KBM-7 (cell line): Measurements from ENCODE around the gene TBC1D12.
"Not testable (repeated sequence)": the region's sequence is repeated elsewhere in the genome, so short reads cannot be mapped to it uniquely, and the experiment has no call there.

Source experiments
- DNase-seq: peaks from one replicate; pipeline ENCODE4 v3.0.0-alpha.2; 2015
- in situ Hi-C: fragments of 300-500 bp; cut with MboI; formaldehyde crosslinking; loops from 2 replicates; pipeline ENCODE4 v1.14.3; 2020; ENCODE audit warnings: low sequenced_read_pairs, low pct_unique_long_range_greater_than_20kb, mixed read lengths

The TBC1D12 gene

DNA sequence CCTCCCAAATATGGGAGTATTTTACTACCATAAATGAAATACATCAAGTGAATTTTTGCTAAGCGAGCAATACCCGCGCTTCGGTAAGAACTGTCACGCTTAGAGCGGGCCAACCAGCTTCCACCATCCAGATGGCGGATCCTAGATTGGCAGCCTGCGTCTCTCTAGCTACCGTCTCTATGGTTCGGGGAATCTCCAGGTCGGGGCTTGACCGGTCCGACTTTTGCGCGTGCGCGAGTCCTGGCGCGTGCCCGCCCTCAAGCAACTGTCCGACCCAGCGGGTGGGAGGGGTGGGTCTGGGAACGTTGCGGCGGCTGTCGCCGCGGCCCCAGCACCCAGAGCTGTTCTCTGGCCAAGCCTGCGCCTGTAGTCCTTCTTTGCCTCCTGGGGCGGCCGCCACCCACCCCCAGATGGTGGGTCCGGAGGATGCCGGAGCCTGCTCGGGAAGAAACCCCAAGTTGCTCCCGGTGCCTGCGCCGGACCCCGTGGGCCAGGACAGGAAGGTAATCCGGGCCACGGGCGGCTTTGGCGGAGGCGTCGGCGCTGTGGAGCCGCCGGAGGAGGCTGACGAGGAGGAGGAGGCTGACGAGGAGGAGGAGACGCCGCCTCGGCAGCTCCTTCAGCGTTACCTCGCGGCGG is at the start of gene TBC1D12:
TBC1D12 (plus strand) TSS at position 338 of the 639 bp plus-strand sequence; CDS start at position 411, 73 bp downstream.
- in situ Hi-C loops, result no loop called here
- DNase-seq, result peak; percentile 51

DNA sequence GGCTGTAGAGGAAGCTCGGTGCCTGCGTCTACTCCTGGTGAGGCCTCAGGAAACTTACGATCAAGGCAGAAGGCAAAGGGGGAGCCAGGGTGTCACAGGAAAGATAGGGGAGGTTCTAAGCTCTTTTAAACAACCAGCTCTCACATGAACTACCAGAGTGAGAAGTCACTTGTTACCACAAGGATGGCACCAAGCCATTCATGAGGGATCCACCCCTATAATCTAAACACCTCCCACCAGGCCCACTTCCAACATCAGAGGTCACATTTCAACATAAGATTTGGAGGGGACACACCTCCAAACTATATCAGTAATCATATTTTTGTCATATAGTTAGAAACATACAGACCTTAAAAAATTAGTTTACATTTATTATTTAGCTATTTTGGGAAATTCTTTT is 49.0 kb upstream of the TBC1D12 start:
- in situ Hi-C loops, result no loop called here
- DNase-seq, result no peak

DNA sequence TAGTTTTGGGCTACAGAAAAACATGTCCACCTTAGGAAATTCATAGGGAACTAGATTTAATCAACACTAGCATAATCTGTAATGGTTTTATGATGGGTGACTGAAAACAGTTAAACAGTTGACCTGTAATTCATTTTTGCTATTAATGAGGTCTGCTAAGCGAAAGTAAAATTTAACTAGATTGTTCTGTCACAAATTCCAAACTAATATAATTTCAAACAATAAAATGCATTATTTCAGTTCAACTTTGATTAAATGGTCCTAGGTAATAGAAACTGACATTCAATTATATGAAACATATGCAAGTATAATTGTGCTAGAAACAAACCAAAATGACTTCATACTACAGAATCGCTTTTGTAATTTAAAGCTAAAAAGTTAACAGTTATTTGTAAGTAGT is 46.5 kb upstream of the TBC1D12 start:
- no peak for DNase-seq

DNA sequence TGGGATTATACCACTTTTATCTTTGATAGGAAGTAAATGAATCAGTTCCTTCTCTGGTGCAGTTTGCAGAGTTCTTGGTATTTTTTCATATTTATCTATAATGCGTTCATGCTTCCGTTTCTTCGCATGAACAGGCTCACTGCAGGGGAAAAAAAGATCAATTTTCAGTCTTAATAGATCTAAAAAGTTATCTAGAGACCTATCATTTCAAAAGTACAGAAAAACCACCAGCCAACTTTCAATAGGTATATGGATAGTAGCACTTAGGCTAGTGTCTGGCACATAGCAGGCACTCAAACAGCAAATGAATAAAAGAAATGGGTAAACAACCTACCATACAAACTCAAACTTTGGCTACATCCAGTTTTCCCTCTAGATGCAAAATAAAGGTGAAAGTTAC is 45.1 kb upstream of the TBC1D12 start:
- in situ Hi-C loops, result no loop called here
- DNase-seq, result no peak

More for the DNA sequence above, 46.5 kb upstream of the TBC1D12 start:
- in situ Hi-C loops, result no loop called here

DNA sequence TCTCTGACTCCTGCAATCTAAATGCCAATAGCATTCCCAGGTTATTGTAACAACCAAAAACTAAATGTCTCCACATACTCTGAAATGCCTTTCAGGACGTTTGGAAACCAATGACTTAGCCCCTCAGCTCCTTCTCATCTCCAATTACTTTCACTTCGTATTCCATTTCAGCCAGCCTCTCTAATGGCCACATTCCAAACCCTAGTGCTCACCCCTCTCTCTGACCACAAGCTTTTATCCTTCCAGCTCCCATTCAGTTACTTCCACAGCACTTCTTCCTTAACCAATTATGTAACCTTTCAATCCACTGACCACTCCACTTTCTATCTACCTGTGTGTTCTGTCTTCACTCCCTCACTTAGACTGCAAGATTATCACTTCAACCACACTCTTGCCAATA is 43.9 kb upstream of the TBC1D12 start:
- no peak for DNase-seq

DNA sequence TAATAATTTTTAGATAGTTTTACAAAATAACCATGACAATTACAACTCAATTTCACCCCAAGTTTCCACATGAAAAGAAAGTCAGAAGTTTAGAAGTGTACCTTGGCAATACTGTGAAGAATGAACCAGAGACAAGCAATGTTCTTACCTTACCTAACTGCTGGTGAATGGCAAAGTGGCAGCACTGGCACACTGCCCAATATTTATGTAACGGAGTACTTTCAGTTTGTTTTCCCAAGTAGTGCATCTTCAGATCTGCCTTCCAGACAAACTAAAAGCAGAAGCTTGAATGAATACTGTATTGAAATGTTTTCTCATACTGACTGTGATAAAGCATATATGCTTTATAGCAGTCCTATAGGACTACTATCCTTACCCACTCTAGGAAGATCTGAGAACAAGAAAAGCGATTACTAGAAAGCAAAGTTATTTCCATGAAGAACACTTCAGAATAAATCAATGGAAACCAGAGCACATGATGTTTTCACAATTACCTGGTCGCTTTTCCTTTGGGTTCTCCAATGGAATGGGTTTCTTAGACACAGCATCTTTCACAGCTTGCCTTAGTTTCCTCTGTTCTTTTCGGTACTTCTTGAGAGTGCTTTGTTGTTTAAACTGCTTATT is 41.1 kb upstream of the TBC1D12 start:
- DNase-seq, result peak; percentile 24
- in situ Hi-C loops, result no loop called here

More for the DNA sequence above, 43.9 kb upstream of the TBC1D12 start:
- in situ Hi-C loops, result no loop called here

DNA sequence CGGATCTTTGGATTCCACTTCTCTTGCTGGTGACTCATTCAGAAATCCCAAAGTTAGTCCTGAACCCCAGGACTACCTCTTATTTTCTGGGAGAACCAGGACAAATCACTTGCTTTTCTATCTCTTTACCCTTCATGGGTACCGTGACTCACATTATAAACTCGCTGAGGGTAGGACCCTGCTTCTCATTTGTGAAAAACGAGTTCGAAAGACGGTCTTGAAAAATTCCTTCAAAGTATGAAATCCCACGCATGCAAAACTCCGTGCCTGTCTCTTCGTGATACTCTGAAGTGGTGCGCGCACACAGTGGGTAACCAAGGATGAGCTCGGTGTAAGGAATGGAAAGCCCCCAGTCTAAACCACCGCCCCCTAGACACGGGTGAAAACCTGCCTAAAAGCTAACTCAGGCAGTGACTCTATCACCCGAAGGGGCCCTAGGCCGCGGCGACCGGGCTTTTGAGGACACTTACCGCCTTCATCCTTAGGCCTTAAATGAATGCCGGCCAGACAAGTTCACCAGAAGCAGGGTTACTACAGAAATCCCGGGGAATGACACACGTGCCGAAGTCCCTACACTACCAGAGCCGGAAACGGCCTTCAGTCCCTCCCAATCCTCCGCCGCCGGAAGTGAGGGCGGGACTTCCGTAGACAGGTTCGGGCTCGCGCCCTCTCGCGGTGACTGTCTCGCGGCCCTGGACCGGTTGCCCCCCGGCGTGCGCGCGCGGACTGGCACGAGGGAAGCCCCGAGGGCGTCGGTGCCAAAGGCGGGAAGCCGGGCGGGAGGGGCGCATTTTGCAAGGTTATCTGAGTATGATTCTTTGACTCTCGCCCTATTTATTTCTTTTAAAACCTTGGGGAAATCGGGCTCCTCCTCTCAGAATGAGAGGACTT is 39.7 kb upstream of the TBC1D12 start, which contains the start of gene NOC3L:
NOC3L (minus strand) TSS at position 580 of the 891 bp plus-strand sequence; CDS start at position 479, 101 bp downstream.
- in situ Hi-C loops, result no loop called here
- peak; percentile 94 for DNase-seq

DNA sequence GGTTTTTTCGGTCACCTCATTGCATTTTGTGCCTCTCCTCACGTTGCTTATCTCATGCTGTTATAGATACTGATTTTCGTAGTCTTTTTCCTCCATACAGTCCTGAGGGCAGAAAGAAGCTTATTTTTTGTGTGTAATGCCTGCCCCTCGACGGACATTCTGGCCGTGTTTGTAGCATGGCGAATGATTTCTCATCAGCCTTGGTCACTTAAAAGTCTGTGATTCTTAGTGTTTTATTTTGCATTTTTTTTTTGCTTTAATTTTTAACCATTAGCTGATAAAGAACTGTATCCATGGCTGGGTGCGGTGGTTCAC is 39.1 kb upstream of the TBC1D12 start:
- in situ Hi-C loops, result no loop called here
- DNase-seq, result no peak

DNA sequence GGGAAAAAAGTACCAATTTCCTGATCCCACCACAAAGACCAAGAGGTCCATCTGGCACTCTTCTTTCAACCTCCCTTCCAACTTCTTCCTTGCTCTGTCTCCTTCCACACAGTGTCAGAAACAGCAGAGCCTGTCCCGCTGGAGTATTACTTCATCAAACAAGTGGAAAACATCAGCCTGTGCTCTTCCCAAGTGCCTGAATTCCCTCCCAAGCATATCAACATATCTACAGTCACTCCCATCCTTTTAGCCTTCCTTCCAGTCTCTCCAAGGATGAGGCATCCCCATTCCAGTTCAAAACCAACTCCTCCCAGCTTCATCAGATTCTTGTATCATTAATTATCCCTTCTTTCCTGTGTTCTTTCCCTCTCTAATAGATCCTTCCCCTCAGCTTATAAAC is 37.9 kb upstream of the TBC1D12 start:
- DNase-seq, result no peak
- in situ Hi-C loops, result no loop called here

DNA sequence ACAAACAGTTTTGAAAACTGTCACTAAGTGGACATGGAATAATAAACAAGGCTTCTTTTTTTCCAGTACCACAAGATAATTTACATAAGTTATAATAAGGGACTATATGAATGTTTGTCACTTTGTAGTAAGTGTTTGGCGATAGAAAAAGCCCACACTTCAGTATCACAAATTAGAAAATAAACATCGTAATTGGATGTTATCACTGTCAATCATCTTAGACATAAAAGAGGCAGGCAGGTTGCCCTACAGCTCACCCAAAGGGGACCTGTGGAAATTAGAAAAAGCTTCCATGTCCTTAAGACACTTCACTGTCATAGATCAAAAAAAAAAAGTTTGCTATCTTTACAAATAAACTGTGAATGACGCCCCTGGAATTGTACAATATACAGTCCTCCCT is 36.0 kb upstream of the TBC1D12 start:
- no peak for DNase-seq
- in situ Hi-C loops, result no loop called here

DNA sequence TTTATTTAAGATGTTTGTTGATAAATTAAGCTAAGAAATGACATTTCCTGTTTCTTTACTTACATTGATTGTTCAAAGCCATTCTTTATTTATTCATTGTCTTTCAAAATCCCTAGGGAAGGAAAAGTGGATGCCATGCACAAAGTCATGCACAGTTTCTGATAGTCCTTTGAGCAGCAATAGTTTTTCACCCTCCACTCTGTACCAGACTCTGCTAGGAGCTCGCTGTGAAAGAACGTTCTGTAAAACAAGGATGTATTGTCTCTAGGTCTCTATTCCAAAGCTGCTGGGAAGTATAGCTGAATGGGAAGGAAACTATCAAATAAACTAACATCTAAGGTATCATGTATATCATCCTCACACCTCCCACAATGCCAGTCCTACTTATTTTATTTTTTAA is 31.8 kb upstream of the TBC1D12 start:
- in situ Hi-C loops, result no loop called here
- DNase-seq, result no peak

DNA sequence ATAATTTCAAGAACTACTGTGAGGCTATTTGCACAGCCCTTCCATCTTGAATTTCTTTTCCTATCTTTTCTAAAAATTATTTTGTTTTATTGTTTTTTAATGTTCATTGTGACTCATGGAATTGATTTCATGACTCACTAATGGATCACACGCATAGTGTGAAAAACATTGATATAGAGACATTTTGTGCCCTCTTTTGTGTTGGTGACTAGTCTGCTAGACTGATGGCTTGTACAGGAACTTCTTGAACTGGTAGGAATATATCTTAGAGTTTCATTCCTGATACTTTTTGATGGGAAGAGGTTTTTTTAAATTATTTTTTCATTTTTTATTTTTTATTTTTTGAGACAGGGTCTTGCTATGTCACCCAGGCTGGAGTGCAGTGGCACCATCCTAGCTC is 27.0 kb upstream of the TBC1D12 start:
- DNase-seq, result no peak
- in situ Hi-C loops, result no loop called here

DNA sequence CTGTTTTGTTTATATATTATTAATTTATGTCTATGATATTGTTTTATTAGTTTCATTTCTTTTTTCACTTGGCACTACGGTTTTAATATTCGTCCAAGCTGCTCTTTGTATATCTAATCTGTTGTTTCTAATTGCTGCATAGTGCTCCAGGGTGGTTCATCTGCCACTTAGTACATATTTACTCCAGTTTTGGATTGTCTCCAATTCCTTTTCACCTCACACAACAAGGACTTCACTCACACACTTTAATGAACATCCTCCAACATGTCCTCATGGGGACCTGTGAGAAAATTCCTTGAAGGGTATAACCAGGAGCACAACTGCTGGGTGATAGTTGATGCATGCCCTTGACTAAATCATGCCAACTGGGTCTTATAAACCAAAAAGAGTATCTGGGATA is 25.5 kb upstream of the TBC1D12 start:
- no peak for DNase-seq
- in situ Hi-C loops, result no loop called here

DNA sequence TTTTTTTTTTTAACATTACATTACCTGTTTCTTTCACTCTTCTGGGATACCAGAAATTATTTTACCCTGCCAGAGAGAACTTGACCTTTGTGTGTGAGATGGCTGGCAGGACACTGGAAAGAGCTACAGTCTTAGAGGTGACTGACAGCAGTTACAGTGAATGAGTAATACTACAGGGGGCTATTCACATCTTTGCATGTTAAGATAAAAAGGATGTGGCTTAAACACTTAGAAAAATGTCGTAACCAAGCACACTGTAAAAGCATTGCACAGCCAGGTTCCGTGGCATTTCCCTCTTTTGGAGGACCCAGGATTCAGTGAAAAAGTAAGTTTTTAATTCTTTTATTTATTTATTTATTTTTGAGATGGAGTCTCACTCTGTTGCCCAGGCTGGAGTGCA is 18.8 kb upstream of the TBC1D12 start:
- DNase-seq, result no peak
- in situ Hi-C loops, result no loop called here

DNA sequence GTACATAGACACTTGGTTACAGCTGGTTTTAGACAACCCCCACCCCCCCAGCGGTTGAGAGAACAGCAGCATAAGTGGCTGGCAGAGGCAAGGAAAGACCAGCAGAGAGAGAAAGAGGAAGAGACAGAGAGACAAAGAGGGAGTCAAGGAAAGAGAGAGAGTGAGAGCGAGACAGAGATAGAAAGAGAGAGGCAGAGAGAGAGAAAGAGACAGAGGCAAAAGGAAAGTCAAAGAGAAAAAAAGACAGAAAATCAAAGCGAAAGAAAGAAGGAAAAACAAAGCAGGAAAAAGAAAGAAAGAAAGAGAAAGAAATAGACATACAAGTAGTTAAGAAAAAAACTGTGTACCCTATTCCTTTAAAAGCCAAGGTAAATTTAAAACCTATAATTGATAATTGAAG is 16.6 kb upstream of the TBC1D12 start:
- not testable (repeated sequence) for DNase-seq

DNA sequence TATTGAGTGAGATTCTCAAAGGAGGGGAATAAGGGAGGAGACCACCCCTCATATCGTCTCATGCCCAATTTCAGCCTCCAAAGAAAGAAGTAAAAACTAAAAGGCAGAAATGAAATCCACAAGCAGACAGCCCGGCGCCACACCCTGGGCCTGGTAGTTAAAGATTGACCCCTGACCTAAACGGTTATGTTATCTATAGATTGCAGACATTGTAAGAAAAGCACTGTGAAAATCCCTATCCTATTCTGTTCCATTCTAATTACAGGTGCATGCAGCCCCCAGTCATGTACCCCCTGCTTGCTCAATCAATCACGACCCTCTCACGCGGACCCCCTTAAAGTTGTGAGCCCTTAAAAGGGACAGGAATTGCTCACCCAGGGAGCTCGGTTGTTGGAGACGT is 10.2 kb upstream of the TBC1D12 start:
- in situ Hi-C loops, DNase-seq: not testable (repeated sequence)

More for the DNA sequence above, 16.6 kb upstream of the TBC1D12 start:
- in situ Hi-C loops, result not testable (repeated sequence)

DNA sequence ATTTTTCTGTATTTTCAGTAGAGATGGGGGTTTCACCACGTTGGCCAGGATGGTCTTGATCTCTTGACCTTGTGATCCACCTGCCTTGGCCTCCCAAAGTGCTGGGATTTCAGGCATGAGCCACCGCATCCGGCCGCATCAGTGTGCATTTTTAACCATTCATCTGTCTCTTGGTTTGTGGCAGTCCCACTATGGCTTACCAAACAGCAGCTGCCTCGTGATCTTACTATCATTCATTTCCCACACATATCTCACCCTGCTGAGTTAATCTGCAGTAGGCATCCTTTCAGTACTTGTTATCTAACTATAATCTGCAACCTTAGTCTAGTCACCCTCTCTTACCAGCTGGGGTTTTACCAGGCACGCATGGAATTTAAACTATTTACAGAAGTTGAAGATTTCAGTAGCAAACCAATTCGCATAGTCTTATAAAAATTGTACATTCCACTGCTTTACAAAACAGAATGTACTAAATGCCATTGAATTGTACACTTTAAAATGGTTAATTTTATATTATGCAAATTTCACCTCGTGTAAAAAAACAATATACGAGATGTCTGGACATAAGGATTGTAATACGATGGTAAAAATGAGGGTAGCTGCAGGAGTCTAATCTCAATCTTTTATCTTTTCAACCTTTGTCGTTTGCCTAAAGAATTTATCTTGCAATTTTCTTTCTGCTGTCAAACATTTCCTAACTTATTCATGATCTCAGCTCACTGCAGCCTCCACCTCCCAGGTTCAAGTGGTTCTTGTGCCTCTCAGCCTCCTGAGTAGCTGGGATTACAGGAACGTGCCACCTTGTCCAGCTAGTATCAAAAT is 4.6 kb upstream of the TBC1D12 start:
- in situ Hi-C loops, result no loop called here
- no peak for DNase-seq

DNA sequence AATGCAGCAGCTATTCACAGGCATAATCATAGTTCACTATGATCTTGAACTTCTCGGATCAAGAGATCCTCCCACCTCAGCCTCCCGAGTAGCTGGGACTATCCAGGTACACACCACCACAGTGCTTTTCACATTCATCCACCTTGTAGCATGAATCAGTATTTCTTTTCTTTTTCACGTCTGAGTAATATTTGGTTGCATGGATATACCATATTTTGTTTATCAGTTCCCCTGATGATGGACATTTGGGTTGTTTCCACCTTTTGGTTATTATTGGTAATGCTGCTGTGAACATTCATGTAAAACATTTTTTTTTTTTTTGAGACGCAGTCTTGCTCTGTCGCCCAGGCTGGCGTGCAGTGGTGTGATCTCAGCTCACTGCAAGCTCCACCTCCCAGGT is 3.6 kb upstream of the TBC1D12 start:
- in situ Hi-C loops, result no loop called here
- no peak for DNase-seq

DNA sequence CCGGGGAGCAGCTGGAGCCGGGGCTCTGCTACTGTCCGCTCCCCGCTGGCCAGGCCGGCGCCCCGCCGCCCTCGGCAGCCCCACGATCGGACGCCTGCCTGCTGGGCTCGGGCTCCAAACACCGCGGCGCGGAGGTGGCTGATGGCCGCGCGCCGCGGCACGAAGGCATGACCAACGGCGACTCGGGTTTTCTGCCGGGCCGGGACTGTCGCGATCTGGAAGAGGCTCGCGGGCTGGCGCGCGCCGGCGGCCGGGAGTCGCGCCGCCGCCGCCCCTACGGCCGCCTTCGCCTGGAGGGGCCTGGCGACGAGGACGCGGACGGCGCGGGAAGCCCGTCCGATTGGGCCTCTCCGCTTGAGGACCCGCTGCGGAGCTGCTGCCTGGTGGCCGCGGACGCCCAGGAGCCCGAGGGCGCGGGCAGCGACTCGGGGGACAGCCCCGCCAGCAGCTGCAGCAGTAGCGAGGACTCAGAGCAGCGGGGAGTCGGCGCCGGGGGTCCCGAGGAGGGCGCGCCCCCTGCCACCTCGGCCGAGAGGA is 570 bp downstream of the TBC1D12 start:
- in situ Hi-C loops, result no loop called here
- DNase-seq, result peak; percentile 23
